RWPE1 (cell line): Measurements from ENCODE around the gene TANC1.

Experiments used
- CTCF ChIA-PET: fragments of 350-600 bp; sonication (Branson Sonifier 250); formaldehyde crosslinking; extraction: SDS; loops from one replicate; lab custom pipeline; 2021; lab: Yijun Ruan, JAX
- POLR2A ChIA-PET: fragments of 400-600 bp; formaldehyde crosslinking; extraction: SDS; loops from one replicate; lab custom pipeline; 2020; ENCODE audit warnings: antibody characterized with exemption; ENCODE audit not compliant: low non-redundant PET; lab: Yijun Ruan, JAX
- DNase-seq: peaks from one replicate; pipeline ENCODE4 v3.0.0; 2012; ENCODE audit warnings: low spot score
- H3K27ac ChIP-seq: fragments of 450-650 bp; 2 replicates; pipeline ENCODE4 v1.5.1; 2017
- CTCF ChIP-seq: fragments of 450-650 bp; conservative IDR thresholded peaks from 2 replicates; pipeline ENCODE4 v1.5.1; 2017; ENCODE audit warnings: low read depth, mild to moderate bottlenecking

TANC1 gene

GRCh38 chr2:158995677-158996049, 27.2 kb downstream of the TANC1 start:
- no peak for TF ChIP-seq CTCF
- ChIA-PET CTCF (interaction anchor here (1.2 kb wide), 1 partner anchor 123 kb away, joined by 3 read pairs; no protein-coding TSS in a partner anchor), POLR2A (no interaction called here)
- no peak for DNase-seq
- peak overlapping the region; percentile 62 for H3K27ac ChIP-seq

GRCh38 chr2:158996378-158996993, 28.0 kb downstream of the TANC1 start:
- H3K27ac ChIP-seq = no peak overlapping the region
- ChIA-PET CTCF (interaction anchor here (0.5 kb wide), 1 partner anchor 116 kb away, joined by 4 read pairs; no protein-coding TSS in a partner anchor), POLR2A (no interaction called here)
- TF ChIP-seq CTCF = no peak; the same call in none of the 2 replicates
- no peak for DNase-seq

DNA sequence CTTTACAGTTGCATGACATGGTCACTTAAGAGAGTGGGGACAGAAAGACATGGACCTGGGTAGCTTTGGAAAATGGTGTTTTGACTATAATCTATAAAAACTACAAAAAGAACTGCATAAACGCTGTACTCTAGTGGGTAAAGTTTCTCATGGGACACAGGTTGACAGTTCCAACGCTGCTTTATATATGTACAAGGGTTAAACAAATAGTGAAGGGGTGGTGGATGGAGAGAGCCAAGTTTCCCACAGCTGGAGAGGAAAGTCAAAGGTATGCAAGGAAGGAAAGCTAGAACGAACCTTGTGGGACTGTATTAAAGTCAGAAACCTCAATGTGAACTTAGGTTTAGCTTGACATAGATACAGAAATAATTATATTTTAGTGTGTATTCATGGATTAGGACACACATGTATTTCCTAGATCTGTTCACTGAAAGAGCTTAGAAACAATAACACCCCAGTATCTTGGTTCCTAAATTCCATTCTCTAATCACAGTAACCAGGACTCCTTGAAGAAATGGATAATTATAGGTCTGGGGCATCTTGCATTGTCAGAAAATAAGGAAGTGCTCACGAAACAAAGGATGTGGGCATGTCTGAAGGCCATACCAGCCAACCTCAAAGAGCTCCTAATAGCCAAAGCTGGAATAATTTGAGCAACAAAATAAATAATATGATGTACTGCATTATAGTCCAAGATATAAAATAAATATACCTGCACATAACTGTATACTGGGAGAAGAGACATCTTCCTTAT, 28.8 kb downstream of the TANC1 start:
- no peak for TF ChIP-seq CTCF
- CTCF ChIA-PET = interaction anchor here (0.7 to 0.9 kb wide), 2 partner anchors 37 to 243 kb away, joined by 3 read pairs; no protein-coding TSS in a partner anchor
- POLR2A ChIA-PET = no interaction called here
- DNase-seq = no peak
- no peak overlapping the region for H3K27ac ChIP-seq

GRCh38 chr2:158998551-158999248, 30.3 kb downstream of the TANC1 start:
- no peak overlapping the region; the same call in 1 of the 2 replicates for H3K27ac ChIP-seq
- no peak for DNase-seq
- no peak for TF ChIP-seq CTCF
- POLR2A ChIA-PET = no interaction called here
- CTCF ChIA-PET = interaction anchor here (0.6 kb wide), 1 partner anchor 604 kb away, joined by 8 read pairs; no protein-coding TSS in a partner anchor

GRCh38 chr2:158999458-158999857, 31.0 kb downstream of the TANC1 start:
- no peak for TF ChIP-seq CTCF
- POLR2A ChIA-PET = no interaction called here

DNA sequence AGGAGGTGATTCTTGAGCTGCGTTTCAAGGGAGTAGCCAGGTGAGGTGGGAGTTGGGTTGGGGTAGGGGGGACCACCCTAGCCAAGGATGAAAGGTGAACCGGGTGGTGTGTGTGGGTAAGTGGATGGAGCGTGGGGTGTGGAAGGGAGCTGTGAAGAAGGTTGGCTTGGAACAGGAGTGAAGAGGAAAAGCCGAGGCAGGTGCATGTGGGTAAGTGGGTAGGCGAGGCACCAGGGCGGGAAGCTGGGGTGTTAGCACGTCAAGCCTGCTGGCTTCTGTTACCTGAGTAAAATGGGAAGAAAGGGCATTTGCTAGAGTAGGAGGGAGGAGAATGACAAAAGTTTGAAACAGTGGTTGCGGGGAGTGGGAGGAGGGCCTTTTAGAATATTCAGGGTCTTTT, 31.6 kb downstream of the TANC1 start:
- peak overlapping the region; percentile 21; the same call in 1 of the 2 replicates for H3K27ac ChIP-seq
- POLR2A ChIA-PET = no interaction called here
- CTCF ChIA-PET = no interaction called here

More at GRCh38 chr2:158999458-158999857, 31.0 kb downstream of the TANC1 start:
- no peak overlapping the region for H3K27ac ChIP-seq
- DNase-seq = no peak
- CTCF ChIA-PET = no interaction called here

More for the DNA sequence above, 31.6 kb downstream of the TANC1 start:
- DNase-seq = no peak
- TF ChIP-seq CTCF = no peak
